Measurements from ENCODE around the gene NLRP7. TPM values are rescaled to one million over a fixed set of nuclear protein-coding genes. Genes with fewer than 3 reads are reported as not detected.

NLRP7 gene
- total and polyA plus RNA-seq, 9 donors: 0.08 to 0.09 TPM; not detected in 7

- H3K27ac ChIP-seq (ENCODE audit: low read length): no peak overlapping the region
- 56% methylated on average over 4 of the region's 7 CpGs for WGBS (ENCODE audit: insufficient coverage)
- no peak overlapping the region for H3K4me3 ChIP-seq (ENCODE audit: low read length)
- H3K4me1 ChIP-seq (ENCODE audit: control insufficient read depth, insufficient read depth, low read length): no peaks in the 10 kb centered on the region
- DNase-seq: no peak
- H3K27me3 ChIP-seq (ENCODE audit: control insufficient read depth, insufficient read depth, low read length): no peaks in the 10 kb centered on the region
- no peaks in the 10 kb centered on the region for H3K9me3 ChIP-seq (replicated peaks; ENCODE audit: control insufficient read depth, low read depth, low read length)
- no peaks in the 10 kb centered on the region for H3K36me3 ChIP-seq (ENCODE audit: control insufficient read depth, insufficient read depth, low read length)
Measured at GRCh38 chr19:54882758-54883157, 64.6 kb downstream of the NLRP7 start.

- H3K4me3 ChIP-seq (ENCODE audit: low read length): no peak overlapping the region
- H3K27ac ChIP-seq (ENCODE audit: low read length): no peak overlapping the region
- DNase-seq: no peak
- no peaks in the 10 kb centered on the region for H3K4me1 ChIP-seq (ENCODE audit: control insufficient read depth, insufficient read depth, low read length)
- no peaks in the 10 kb centered on the region for H3K27me3 ChIP-seq (ENCODE audit: control insufficient read depth, insufficient read depth, low read length)
- WGBS (ENCODE audit: insufficient coverage): 73% methylated on average over 3 of the region's 6 CpGs
- H3K36me3 ChIP-seq (ENCODE audit: control insufficient read depth, insufficient read depth, low read length): no peaks in the 10 kb centered on the region
- H3K9me3 ChIP-seq (replicated peaks; ENCODE audit: control insufficient read depth, low read depth, low read length): no peaks in the 10 kb centered on the region
Measured at GRCh38 chr19:54881884-54882283, 65.4 kb downstream of the NLRP7 start.

- no peak overlapping the region for H3K4me3 ChIP-seq (ENCODE audit: low read length)
- no peaks in the 10 kb centered on the region for H3K4me1 ChIP-seq (ENCODE audit: control insufficient read depth, insufficient read depth, low read length)
- no peaks in the 10 kb centered on the region for H3K27me3 ChIP-seq (ENCODE audit: control insufficient read depth, insufficient read depth, low read length)
- H3K9me3 ChIP-seq (replicated peaks; ENCODE audit: control insufficient read depth, low read depth, low read length): peaks cover 2% of the 10 kb centered on the region
- no peaks in the 10 kb centered on the region for H3K36me3 ChIP-seq (ENCODE audit: control insufficient read depth, insufficient read depth, low read length)
- no peak for DNase-seq
- no peak overlapping the region for H3K27ac ChIP-seq (ENCODE audit: low read length)
- WGBS (ENCODE audit: insufficient coverage): no CpG with 5 or more reads among the region's 3 CpGs
Measured at GRCh38 chr19:54877471-54877870, 69.9 kb downstream of the NLRP7 start.

GRCh38 chr19:54875506-54875905 lies 71.8 kb downstream of the NLRP7 start:
- no peaks in the 10 kb centered on the region for H3K36me3 ChIP-seq (ENCODE audit: control insufficient read depth, insufficient read depth, low read length)
- H3K4me1 ChIP-seq (ENCODE audit: control insufficient read depth, insufficient read depth, low read length): no peaks in the 10 kb centered on the region
- H3K4me3 ChIP-seq (ENCODE audit: low read length): no peak overlapping the region
- H3K27ac ChIP-seq (ENCODE audit: low read length): no peak overlapping the region
- DNase-seq: peak; percentile 50
- H3K27me3 ChIP-seq (ENCODE audit: control insufficient read depth, insufficient read depth, low read length): no peaks in the 10 kb centered on the region
- 56% methylated on average over 1 of the region's 2 CpGs for WGBS (ENCODE audit: insufficient coverage)
- peaks cover 3% of the 10 kb centered on the region for H3K9me3 ChIP-seq (replicated peaks; ENCODE audit: control insufficient read depth, low read depth, low read length)

GRCh38 chr19:54873990-54874389 lies 73.3 kb downstream of the NLRP7 start, which contains the start of gene FCAR:
Gene FCAR (plus strand): TSS chr19:54874235. CDS start chr19:54874290, 55 bp downstream.
- Histone ChIP-seq H3K4me3 (ENCODE audit: low read length) (no peak within 1 kb of the TSS), H3K27me3 (ENCODE audit: control insufficient read depth, insufficient read depth, low read length) (no peaks in the 10 kb centered on the region)

More at GRCh38 chr19:54873990-54874389, 73.3 kb downstream of the NLRP7 start, which contains the start of gene FCAR:
- H3K4me1 ChIP-seq (ENCODE audit: control insufficient read depth, insufficient read depth, low read length): no peaks in the 10 kb centered on the region
- 80% methylated on average over 6 of the region's 8 CpGs for whole genome bisulfite sequencing (ENCODE audit: insufficient coverage)
- peaks cover 5% of the 10 kb centered on the region for H3K9me3 ChIP-seq (replicated peaks; ENCODE audit: control insufficient read depth, low read depth, low read length)
- DNase-seq: peak; percentile 23
- H3K27ac ChIP-seq (ENCODE audit: low read length): no peak within 1 kb of the TSS
- H3K36me3 ChIP-seq (ENCODE audit: control insufficient read depth, insufficient read depth, low read length): no peaks in the 10 kb centered on the region

Other genes with a start within 250 kb of the NLRP7 start
- gene KIR3DL3, start 223.1 kb downstream of the NLRP7 start, total RNA-seq: not detected
- gene KIR3DL3, start 223.1 kb downstream of the NLRP7 start, polyA plus RNA-seq (ENCODE audit: insufficient read depth in 1 of 8, insufficient read length in 8 of 8, low replicate concordance in 1 of 8): not detected
- not detected for gene KIR2DL3, start 209.0 kb downstream of the NLRP7 start, total RNA-seq
- not detected for gene KIR2DL3, start 209.0 kb downstream of the NLRP7 start, polyA plus RNA-seq (ENCODE audit: insufficient read depth in 1 of 8, insufficient read length in 8 of 8, low replicate concordance in 1 of 8)
- gene KIR2DL1, start 177.7 kb downstream of the NLRP7 start, total RNA-seq: not detected
- under 1 TPM in 1 of 8 donors, not detected in 7; 0.12 TPM for gene KIR2DL1, start 177.7 kb downstream of the NLRP7 start, polyA plus RNA-seq (ENCODE audit: insufficient read depth in 1 of 8, insufficient read length in 8 of 8, low replicate concordance in 1 of 8)
- 0.04 TPM for gene KIR2DL4, start 143.9 kb downstream of the NLRP7 start, total RNA-seq
- not detected for gene KIR2DL4, start 143.9 kb downstream of the NLRP7 start, polyA plus RNA-seq (ENCODE audit: insufficient read depth in 1 of 8, insufficient read length in 8 of 8, low replicate concordance in 1 of 8)
- gene KIR3DL1, start 131.1 kb downstream of the NLRP7 start, total RNA-seq: not detected
- under 1 TPM in 1 of 8 donors, not detected in 7; 0.12 TPM for gene KIR3DL1, start 131.1 kb downstream of the NLRP7 start, polyA plus RNA-seq (ENCODE audit: insufficient read depth in 1 of 8, insufficient read length in 8 of 8, low replicate concordance in 1 of 8)
- gene KIR2DS4, start 114.9 kb downstream of the NLRP7 start, total RNA-seq: not detected
- under 1 TPM in 2 of 8 donors, not detected in 6; 0.07 to 0.13 TPM for gene KIR2DS4, start 114.9 kb downstream of the NLRP7 start, polyA plus RNA-seq (ENCODE audit: insufficient read depth in 1 of 8, insufficient read length in 8 of 8, low replicate concordance in 1 of 8)
- not detected for gene KIR3DL2, start 97.1 kb downstream of the NLRP7 start, total RNA-seq
- gene KIR3DL2, start 97.1 kb downstream of the NLRP7 start, polyA plus RNA-seq (ENCODE audit: insufficient read depth in 1 of 8, insufficient read length in 8 of 8, low replicate concordance in 1 of 8): not detected
- not detected for gene FCAR, start 73.3 kb downstream of the NLRP7 start, total RNA-seq
- under 1 TPM in 7 of 8 donors, not detected in 1; 0.12 to 0.56 (median 0.44) TPM for gene FCAR, start 73.3 kb downstream of the NLRP7 start, polyA plus RNA-seq (ENCODE audit: insufficient read depth in 1 of 8, insufficient read length in 8 of 8, low replicate concordance in 1 of 8)
- gene NCR1, start 41.4 kb downstream of the NLRP7 start, total RNA-seq: not detected
- under 1 TPM in 7 of 8 donors, not detected in 1; 0.08 to 0.44 (median 0.14) TPM for gene NCR1, start 41.4 kb downstream of the NLRP7 start, polyA plus RNA-seq (ENCODE audit: insufficient read depth in 1 of 8, insufficient read length in 8 of 8, low replicate concordance in 1 of 8)
- gene NLRP2, start 18.8 kb upstream of the NLRP7 start, total RNA-seq: 1.3 TPM
- gene NLRP2, start 18.8 kb upstream of the NLRP7 start, polyA plus RNA-seq (ENCODE audit: insufficient read depth in 1 of 8, insufficient read length in 8 of 8, low replicate concordance in 1 of 8): 1 to 10 TPM in 4 of 8 donors, under 1 TPM in 4; 0.31 to 3.5 (median 0.96) TPM
- gene GP6, start 90.7 kb upstream of the NLRP7 start, total RNA-seq: 0.09 TPM
- gene GP6, start 90.7 kb upstream of the NLRP7 start, polyA plus RNA-seq (ENCODE audit: insufficient read depth in 1 of 8, insufficient read length in 8 of 8, low replicate concordance in 1 of 8): under 1 TPM in 7 of 8 donors, not detected in 1; 0.10 to 0.56 (median 0.20) TPM
- gene RDH13, start 115.6 kb upstream of the NLRP7 start, total RNA-seq: 11.5 TPM
- gene RDH13, start 115.6 kb upstream of the NLRP7 start, polyA plus RNA-seq (ENCODE audit: insufficient read depth in 1 of 8, insufficient read length in 8 of 8, low replicate concordance in 1 of 8): 10 to 100 TPM in 7 of 8 donors, 1 to 10 TPM in 1; 7.2 to 16.7 (median 12.1) TPM
- 2.3 TPM for gene EPS8L1, start 128.3 kb upstream of the NLRP7 start, total RNA-seq
- 1 to 10 TPM; 2.0 to 8.4 (median 4.2) TPM for gene EPS8L1, start 128.3 kb upstream of the NLRP7 start, polyA plus RNA-seq (ENCODE audit: insufficient read depth in 1 of 8, insufficient read length in 8 of 8, low replicate concordance in 1 of 8)
- 59.9 TPM for gene PPP1R12C, start 170.1 kb upstream of the NLRP7 start, total RNA-seq
- 100 to 1,000 TPM in 3 of 8 donors, 10 to 100 TPM in 5; 59.4 to 106 (median 92.8) TPM for gene PPP1R12C, start 170.1 kb upstream of the NLRP7 start, polyA plus RNA-seq (ENCODE audit: insufficient read depth in 1 of 8, insufficient read length in 8 of 8, low replicate concordance in 1 of 8)
- gene TNNT1, start 201.7 kb upstream of the NLRP7 start, total RNA-seq: 387 TPM
- 1,000 to 10,000 TPM in 2 of 8 donors, 100 to 1,000 TPM in 6; 448 to 1,171 (median 607) TPM for gene TNNT1, start 201.7 kb upstream of the NLRP7 start, polyA plus RNA-seq (ENCODE audit: insufficient read depth in 1 of 8, insufficient read length in 8 of 8, low replicate concordance in 1 of 8)
- 0.80 TPM for gene TNNI3, start 210.2 kb upstream of the NLRP7 start, total RNA-seq
- 1 to 10 TPM; 1.1 to 3.1 (median 1.5) TPM for gene TNNI3, start 210.2 kb upstream of the NLRP7 start, polyA plus RNA-seq (ENCODE audit: insufficient read depth in 1 of 8, insufficient read length in 8 of 8, low replicate concordance in 1 of 8)
- 0.13 TPM for gene DNAAF3, start 219.1 kb upstream of the NLRP7 start, total RNA-seq
- gene DNAAF3, start 219.1 kb upstream of the NLRP7 start, polyA plus RNA-seq (ENCODE audit: insufficient read depth in 1 of 8, insufficient read length in 8 of 8, low replicate concordance in 1 of 8): 1 to 10 TPM in 1 of 8 donors, under 1 TPM in 7; 0.15 to 1.1 (median 0.38) TPM
- not detected for gene SYT5, start 232.8 kb upstream of the NLRP7 start, total RNA-seq
- gene SYT5, start 232.8 kb upstream of the NLRP7 start, polyA plus RNA-seq (ENCODE audit: insufficient read depth in 1 of 8, insufficient read length in 8 of 8, low replicate concordance in 1 of 8): 1 to 10 TPM in 1 of 8 donors, under 1 TPM in 4, not detected in 3; 0.07 to 2.0 (median 0.08) TPM